Tibial nerve (tissue), 4 donors: ENCODE results near the gene PPM1M. TPM values are rescaled to one million over a fixed set of nuclear protein-coding genes. Genes with fewer than 3 reads are reported as not detected.

Experiments used
- DNase-seq, 2 donors: peaks; one replicate each; pipeline ENCODE4 v3.0.0-alpha.2; 2019; ENCODE audit warnings: low spot score in 2 of 2
- H3K27ac ChIP-seq, 4 donors: fragments of 200-600 bp; sonication (generic) in 3 of 4; one replicate each; pipeline ENCODE4 v1.5.1; 2017 to 2019; ENCODE audit warnings: mild to moderate bottlenecking in 1 of 4
- H3K27me3 ChIP-seq, 2 donors: fragments of 200-600 bp; sonication (generic) in 1 of 2; one replicate each; pipeline versions ENCODE4 v1.5.1 to v1.6.0; 2017 to 2019
- H3K36me3 ChIP-seq, 3 donors: fragments of 200-600 bp; sonication (generic); one replicate each; pipeline ENCODE4 v1.5.1; 2018 to 2019
- H3K4me1 ChIP-seq, 4 donors: fragments of 200-600 bp; sonication (generic) in 3 of 4; one replicate each; pipeline ENCODE4 v1.5.1; 2017 to 2019
- H3K4me3 ChIP-seq, 4 donors: fragments of 200-600 bp; sonication (generic) in 3 of 4; one replicate each; pipeline ENCODE4 v1.5.1; 2017 to 2019; ENCODE audit warnings: mild to moderate bottlenecking in 1 of 4, moderate library complexity in 1 of 4
- H3K9me3 ChIP-seq, 4 donors: fragments of 200-600 bp; sonication (generic) in 3 of 4; one replicate each; pipeline ENCODE4 v1.5.1; 2017 to 2019
- EP300 ChIP-seq, 2 donors: sonication (generic); formaldehyde crosslinking; IDR thresholded peaks; one replicate each; pipeline ENCODE4 v1.6.1; 2017; ENCODE audit warnings: antibody characterized with exemption in 2 of 2, mild to moderate bottlenecking in 1 of 2
- POLR2A ChIP-seq, 2 donors: fragments of 450-650 bp; IDR thresholded peaks; one replicate each; pipeline ENCODE4 v1.6.1; 2017; ENCODE audit warnings: antibody characterized with exemption in 2 of 2, mild to moderate bottlenecking in 2 of 2, moderate library complexity in 2 of 2
- WGBS, 2 donors: methylation state at CpG; one replicate each; pipeline ENCODE4 v1.1.5; 2018; 5-methylcytosine and 5-hydroxymethylcytosine counted together
- total RNA-seq, 4 donors: library from RNA; depleted of rRNA; stranded (reverse); fragments of >200 nt; gene quantifications; one replicate each; pipeline ENCODE4 v1.1.0, GENCODE V29; 2016
- TF ChIP-seq, protein P1 (sequence below), 5 experiments: fragments of 200-600 bp in 3 of 5; fragments of 450-650 bp in 2 of 5; sonication (generic) in 3 of 5; IDR thresholded peaks; one replicate each; pipeline ENCODE4 v1.5.1; 2016 to 2019; ENCODE audit warnings: antibody characterized with exemption in 5 of 5, mild to moderate bottlenecking in 3 of 5, moderate library complexity in 2 of 5

PPM1M gene
- total RNA-seq, 4 donors from 2014 or later: 25.8 to 35.1 (median 27.8) TPM

DNA sequence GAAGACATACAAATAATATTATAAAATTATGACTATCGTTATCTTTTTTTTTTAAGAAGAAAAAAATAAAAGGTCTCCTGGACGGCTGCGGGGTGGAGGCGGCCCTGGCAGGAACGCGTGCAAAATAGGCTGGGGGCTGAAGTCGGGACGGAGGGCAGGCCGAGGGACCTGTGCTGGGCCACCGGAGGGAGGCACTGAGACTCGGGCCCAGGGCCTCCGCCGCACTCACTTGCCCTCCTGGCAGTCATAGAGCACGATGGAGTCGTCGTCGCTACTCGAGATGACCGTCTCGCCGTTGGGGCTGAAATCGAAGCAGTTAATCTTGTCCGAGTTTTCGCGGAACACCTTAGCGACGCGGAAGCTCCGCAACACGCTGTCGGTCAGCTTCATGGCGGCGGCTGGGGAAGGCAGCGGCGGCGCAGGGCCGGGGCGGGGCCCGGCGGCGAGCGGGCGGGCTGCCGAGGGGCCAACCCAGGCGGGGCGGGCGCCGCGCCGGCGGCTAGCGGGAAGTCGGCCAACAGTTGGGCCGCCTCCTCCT, 32.5 kb downstream of the PPM1M start:
- Histone ChIP-seq H3K4me1 (peaks cover 0 to 60% (median 28%) of the 10 kb centered on the region in 4 donors), H3K27me3 (no peaks in the 10 kb centered on the region), H3K4me3 (peak overlapping the region; percentile 60 to 94 (median 82)), H3K27ac (peak overlapping the region; percentile 83 to 97 (median 93)), H3K9me3 (no peaks in the 10 kb centered on the region), H3K36me3 (peaks cover 0 to 19% (median 0%) of the 10 kb centered on the region in 3 donors)
- DNase-seq: no peak
- 0% methylated on average over 11 to 44 of the region's 54 CpGs for WGBS, 2 donors
- TF ChIP-seq, protein P1, sequence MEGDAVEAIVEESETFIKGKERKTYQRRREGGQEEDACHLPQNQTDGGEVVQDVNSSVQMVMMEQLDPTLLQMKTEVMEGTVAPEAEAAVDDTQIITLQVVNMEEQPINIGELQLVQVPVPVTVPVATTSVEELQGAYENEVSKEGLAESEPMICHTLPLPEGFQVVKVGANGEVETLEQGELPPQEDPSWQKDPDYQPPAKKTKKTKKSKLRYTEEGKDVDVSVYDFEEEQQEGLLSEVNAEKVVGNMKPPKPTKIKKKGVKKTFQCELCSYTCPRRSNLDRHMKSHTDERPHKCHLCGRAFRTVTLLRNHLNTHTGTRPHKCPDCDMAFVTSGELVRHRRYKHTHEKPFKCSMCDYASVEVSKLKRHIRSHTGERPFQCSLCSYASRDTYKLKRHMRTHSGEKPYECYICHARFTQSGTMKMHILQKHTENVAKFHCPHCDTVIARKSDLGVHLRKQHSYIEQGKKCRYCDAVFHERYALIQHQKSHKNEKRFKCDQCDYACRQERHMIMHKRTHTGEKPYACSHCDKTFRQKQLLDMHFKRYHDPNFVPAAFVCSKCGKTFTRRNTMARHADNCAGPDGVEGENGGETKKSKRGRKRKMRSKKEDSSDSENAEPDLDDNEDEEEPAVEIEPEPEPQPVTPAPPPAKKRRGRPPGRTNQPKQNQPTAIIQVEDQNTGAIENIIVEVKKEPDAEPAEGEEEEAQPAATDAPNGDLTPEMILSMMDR (IDR thresholded peaks at IDR 0.05): peak; percentile 9 to 35 (median 24)
- no peak for TF ChIP-seq POLR2A (IDR thresholded peaks at IDR 0.05)

DNA sequence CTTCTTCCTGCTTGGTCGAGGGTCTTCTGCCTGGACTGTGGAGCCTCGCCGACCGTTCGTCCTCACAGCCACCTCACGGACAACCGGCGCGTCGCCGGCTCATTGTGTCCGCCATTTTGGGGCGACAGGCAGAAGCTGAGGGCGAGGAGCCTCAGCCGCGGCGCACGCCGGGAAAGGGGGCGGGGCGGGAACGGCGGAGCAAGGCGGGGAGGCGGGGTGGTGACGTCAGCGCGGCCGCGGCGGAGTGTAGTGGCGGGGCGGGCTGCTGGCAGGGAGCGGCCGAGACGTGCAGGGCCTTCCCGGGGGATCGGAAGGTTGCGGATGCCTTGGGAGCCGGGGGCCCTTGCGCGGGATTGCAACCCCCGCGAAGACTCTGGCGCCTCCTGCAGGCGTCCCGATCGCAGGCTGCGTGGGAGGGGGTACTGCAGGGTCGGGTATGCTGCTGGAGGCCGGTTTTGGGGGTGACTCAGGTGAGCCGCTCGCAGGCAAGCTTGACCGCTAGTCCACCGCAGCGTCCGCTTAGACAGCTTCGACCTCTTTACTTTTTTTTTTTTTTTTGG, 33.0 kb downstream of the PPM1M start, which contains the start of gene WDR82:
TSS of gene WDR82 (minus strand) at position 140 of the 560 bp plus-strand sequence. CDS start 288 bp downstream, outside the sequence.
- TF ChIP-seq POLR2A (IDR thresholded peaks at IDR 0.05): peak; percentile 71 to 94
- TF ChIP-seq, protein P1 (IDR thresholded peaks at IDR 0.05): peak; percentile 34 to 73 (median 44)
- peak in 1 of 2 donors; percentile 97 for TF ChIP-seq EP300 (IDR thresholded peaks at IDR 0.05)
- Histone ChIP-seq H3K36me3 (peaks cover 0 to 17% (median 0%) of the 10 kb centered on the region in 3 donors), H3K9me3 (no peaks in the 10 kb centered on the region), H3K4me1 (peaks cover 0 to 54% (median 28%) of the 10 kb centered on the region in 4 donors), H3K27me3 (no peaks in the 10 kb centered on the region), H3K4me3 (peak within 1 kb of the TSS; percentile 60 to 94 (median 82)), H3K27ac (peak within 1 kb of the TSS; percentile 83 to 97 (median 93))
- peak; percentile 94 to 96 for DNase-seq
- 0% methylated on average over 21 to 43 of the region's 58 CpGs for WGBS, 2 donors

DNA sequence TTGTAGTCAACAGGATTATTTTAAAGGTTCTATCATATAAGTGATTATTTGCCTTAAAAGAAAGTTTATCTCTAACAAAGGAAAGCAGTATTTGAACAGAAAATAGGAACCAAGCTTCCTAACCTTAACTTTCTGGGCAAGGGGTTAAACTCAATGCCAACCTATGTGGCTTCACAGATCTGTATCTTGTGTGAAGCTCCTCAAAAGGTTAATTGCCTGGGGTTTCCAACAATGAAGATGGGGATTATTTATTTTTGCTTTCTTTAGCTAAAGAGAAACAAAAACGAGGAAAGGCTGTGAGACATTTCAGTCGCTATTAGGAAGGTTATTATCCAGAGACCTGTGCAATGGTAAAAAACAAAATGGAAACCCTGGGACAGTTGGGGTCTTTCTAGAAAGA, 34.0 kb downstream of the PPM1M start:
- H3K27ac ChIP-seq: peak overlapping the region; percentile 83 to 97 (median 93)
- no peaks in the 10 kb centered on the region for H3K9me3 ChIP-seq
- H3K27me3 ChIP-seq: no peaks in the 10 kb centered on the region
- TF ChIP-seq, protein P1 (IDR thresholded peaks at IDR 0.05): no peak
- TF ChIP-seq EP300 (IDR thresholded peaks at IDR 0.05) (no peak), POLR2A (IDR thresholded peaks at IDR 0.05) (no peak)
- no peak for DNase-seq
- WGBS, 2 donors: 13 to 17% methylated on average over 2 of the region's 2 CpGs
- H3K4me3 ChIP-seq: peak overlapping the region in 2 of 4 donors; percentile 11 to 94
- peaks cover 0 to 19% (median 0%) of the 10 kb centered on the region in 3 donors for H3K36me3 ChIP-seq
- H3K4me1 ChIP-seq: peaks cover 0 to 44% (median 28%) of the 10 kb centered on the region in 4 donors

DNA sequence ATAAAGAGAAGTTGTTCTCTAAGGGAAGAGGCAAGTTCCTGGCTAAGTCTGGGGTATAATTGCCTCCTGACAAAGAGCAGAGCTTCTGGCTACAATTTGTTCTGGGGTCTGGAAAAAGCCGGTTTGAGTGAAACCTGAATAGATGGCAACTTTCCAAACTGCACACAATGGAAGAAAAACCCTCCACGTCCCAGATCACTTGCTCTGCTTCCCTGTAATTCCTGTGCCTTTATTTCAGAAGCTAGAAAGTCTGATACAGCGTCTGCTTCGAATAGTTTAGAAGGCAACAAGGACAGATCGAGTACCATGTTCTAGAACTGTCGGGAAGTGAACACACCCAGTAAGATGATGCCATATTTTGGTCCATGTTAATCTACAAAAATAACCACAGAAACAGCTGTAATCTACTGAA, 34.5 kb downstream of the PPM1M start:
- Histone ChIP-seq H3K36me3 (peaks cover 0 to 19% (median 0%) of the 10 kb centered on the region in 3 donors), H3K27me3 (no peaks in the 10 kb centered on the region), H3K27ac (peak overlapping the region; percentile 83 to 97 (median 93)), H3K9me3 (no peaks in the 10 kb centered on the region), H3K4me1 (peaks cover 0 to 40% (median 26%) of the 10 kb centered on the region in 4 donors), H3K4me3 (peak overlapping the region in 1 of 4 donors; percentile 11)
- peak in 1 of 2 donors; percentile 52 for TF ChIP-seq EP300 (IDR thresholded peaks at IDR 0.05)
- TF ChIP-seq POLR2A (IDR thresholded peaks at IDR 0.05): no peak
- TF ChIP-seq, protein P1 (IDR thresholded peaks at IDR 0.05): no peak
- DNase-seq: no peak
- WGBS, 2 donors: 6 to 24% methylated on average over 6 of the region's 6 CpGs
